HepG2 (cell line): ENCODE measurements around the gene CCND2.

Experiments used
- ZKSCAN8 ChIP-seq: IDR thresholded peaks from 2 replicates; pipeline ENCODE4 v1.6.1; 2016; ENCODE audit warnings: borderline replicate concordance, missing genetic modification reagents, missing compliant biosample characterization
- TF ChIP-seq, protein P1 (sequence below): sonication (generic); formaldehyde crosslinking; IDR thresholded peaks from 2 replicates; pipeline ENCODE4 v1.4.0; 2020; ENCODE audit warnings: missing genetic modification reagents
- TF ChIP-seq, protein P2 (sequence below): sonication (generic); formaldehyde crosslinking; IDR thresholded peaks from 2 replicates; pipeline ENCODE4 v1.8.1; 2023; ENCODE audit warnings: missing genetic modification reagents, inconsistent platforms, borderline replicate concordance
- TF ChIP-seq, protein P3 (sequence below): sonication (generic); formaldehyde crosslinking; IDR thresholded peaks from 2 replicates; pipeline ENCODE4 v1.5.0; 2020; ENCODE audit warnings: mild to moderate bottlenecking, missing genetic modification reagents, moderate library complexity
- TF ChIP-seq, protein P4 (sequence below), 2 experiments: IDR thresholded peaks; 2 replicates each; pipeline ENCODE4 v1.6.1; 2011 to 2012; ENCODE audit warnings: low read length in 2 of 2, borderline replicate concordance in 1 of 2, low read depth in 1 of 2, mild to moderate bottlenecking in 1 of 2, moderate library complexity in 1 of 2

DNA sequence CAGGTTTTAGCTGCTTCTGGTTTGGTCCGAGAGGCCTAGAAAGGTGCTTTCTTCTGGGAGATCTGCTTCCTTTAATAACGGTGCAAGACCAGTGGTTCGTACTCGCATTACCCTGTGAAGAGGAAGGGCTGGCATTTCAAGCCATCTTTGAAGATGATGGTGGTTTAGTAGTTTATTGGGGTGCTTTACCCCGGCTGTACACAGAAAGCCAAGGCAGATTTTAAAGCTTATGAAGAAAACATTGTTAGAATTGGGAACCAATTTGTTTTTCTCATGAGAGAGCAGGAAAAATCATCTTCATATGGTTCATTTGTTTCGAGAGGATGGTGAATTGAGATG lies 3.6 kb downstream of the CCND2 start:
- TF ChIP-seq, protein P1, sequence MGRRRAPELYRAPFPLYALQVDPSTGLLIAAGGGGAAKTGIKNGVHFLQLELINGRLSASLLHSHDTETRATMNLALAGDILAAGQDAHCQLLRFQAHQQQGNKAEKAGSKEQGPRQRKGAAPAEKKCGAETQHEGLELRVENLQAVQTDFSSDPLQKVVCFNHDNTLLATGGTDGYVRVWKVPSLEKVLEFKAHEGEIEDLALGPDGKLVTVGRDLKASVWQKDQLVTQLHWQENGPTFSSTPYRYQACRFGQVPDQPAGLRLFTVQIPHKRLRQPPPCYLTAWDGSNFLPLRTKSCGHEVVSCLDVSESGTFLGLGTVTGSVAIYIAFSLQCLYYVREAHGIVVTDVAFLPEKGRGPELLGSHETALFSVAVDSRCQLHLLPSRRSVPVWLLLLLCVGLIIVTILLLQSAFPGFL (CRISPR knock-in tag), result no peak
- TF ChIP-seq, protein P2, sequence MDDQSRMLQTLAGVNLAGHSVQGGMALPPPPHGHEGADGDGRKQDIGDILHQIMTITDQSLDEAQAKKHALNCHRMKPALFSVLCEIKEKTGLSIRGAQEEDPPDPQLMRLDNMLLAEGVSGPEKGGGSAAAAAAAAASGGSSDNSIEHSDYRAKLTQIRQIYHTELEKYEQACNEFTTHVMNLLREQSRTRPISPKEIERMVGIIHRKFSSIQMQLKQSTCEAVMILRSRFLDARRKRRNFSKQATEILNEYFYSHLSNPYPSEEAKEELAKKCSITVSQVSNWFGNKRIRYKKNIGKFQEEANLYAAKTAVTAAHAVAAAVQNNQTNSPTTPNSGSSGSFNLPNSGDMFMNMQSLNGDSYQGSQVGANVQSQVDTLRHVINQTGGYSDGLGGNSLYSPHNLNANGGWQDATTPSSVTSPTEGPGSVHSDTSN, result no peak
- TF ChIP-seq, protein P3, sequence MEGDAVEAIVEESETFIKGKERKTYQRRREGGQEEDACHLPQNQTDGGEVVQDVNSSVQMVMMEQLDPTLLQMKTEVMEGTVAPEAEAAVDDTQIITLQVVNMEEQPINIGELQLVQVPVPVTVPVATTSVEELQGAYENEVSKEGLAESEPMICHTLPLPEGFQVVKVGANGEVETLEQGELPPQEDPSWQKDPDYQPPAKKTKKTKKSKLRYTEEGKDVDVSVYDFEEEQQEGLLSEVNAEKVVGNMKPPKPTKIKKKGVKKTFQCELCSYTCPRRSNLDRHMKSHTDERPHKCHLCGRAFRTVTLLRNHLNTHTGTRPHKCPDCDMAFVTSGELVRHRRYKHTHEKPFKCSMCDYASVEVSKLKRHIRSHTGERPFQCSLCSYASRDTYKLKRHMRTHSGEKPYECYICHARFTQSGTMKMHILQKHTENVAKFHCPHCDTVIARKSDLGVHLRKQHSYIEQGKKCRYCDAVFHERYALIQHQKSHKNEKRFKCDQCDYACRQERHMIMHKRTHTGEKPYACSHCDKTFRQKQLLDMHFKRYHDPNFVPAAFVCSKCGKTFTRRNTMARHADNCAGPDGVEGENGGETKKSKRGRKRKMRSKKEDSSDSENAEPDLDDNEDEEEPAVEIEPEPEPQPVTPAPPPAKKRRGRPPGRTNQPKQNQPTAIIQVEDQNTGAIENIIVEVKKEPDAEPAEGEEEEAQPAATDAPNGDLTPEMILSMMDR (CRISPR knock-in tag), result no peak
- TF ChIP-seq, protein P4, sequence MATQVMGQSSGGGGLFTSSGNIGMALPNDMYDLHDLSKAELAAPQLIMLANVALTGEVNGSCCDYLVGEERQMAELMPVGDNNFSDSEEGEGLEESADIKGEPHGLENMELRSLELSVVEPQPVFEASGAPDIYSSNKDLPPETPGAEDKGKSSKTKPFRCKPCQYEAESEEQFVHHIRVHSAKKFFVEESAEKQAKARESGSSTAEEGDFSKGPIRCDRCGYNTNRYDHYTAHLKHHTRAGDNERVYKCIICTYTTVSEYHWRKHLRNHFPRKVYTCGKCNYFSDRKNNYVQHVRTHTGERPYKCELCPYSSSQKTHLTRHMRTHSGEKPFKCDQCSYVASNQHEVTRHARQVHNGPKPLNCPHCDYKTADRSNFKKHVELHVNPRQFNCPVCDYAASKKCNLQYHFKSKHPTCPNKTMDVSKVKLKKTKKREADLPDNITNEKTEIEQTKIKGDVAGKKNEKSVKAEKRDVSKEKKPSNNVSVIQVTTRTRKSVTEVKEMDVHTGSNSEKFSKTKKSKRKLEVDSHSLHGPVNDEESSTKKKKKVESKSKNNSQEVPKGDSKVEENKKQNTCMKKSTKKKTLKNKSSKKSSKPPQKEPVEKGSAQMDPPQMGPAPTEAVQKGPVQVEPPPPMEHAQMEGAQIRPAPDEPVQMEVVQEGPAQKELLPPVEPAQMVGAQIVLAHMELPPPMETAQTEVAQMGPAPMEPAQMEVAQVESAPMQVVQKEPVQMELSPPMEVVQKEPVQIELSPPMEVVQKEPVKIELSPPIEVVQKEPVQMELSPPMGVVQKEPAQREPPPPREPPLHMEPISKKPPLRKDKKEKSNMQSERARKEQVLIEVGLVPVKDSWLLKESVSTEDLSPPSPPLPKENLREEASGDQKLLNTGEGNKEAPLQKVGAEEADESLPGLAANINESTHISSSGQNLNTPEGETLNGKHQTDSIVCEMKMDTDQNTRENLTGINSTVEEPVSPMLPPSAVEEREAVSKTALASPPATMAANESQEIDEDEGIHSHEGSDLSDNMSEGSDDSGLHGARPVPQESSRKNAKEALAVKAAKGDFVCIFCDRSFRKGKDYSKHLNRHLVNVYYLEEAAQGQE (IDR thresholded peaks at IDR 0.05; ENCODE audit: borderline replicate concordance in 1 of 2, low read depth in 1 of 2, low read length in 2 of 2), result no peak
- TF ChIP-seq ZKSCAN8 (CRISPR knock-in tag), result no peak
